BE2C (cell line): ENCODE results near the gene UTY.

Experiments
- DNase-seq: peaks from one replicate; pipeline ENCODE4 v3.0.0-alpha.2; 2020
- H3K27me3 ChIP-seq: fragments of 250-450 bp; sonication (Bioruptor Pico); 2 replicates; pipeline ENCODE4 v1.5.1; 2020; ENCODE audit warnings: mild to moderate bottlenecking
- H3K36me3 ChIP-seq: fragments of 250-450 bp; sonication (Bioruptor Pico); 2 replicates; pipeline ENCODE4 v1.5.1; 2020; ENCODE audit warnings: mild to moderate bottlenecking
- H3K4me1 ChIP-seq: fragments of 250-450 bp; sonication (Bioruptor Pico); 2 replicates; pipeline ENCODE4 v1.5.1; 2020
- H3K4me3 ChIP-seq: 2 replicates; pipeline ENCODE4 v1.5.1; 2011; ENCODE audit warnings: low read depth, low read length
- H3K9me3 ChIP-seq: fragments of 250-450 bp; sonication (Bioruptor Pico); 2 replicates; pipeline ENCODE4 v1.5.1; 2020
- TF ChIP-seq, protein P1 (sequence below): IDR thresholded peaks from 2 replicates; pipeline ENCODE4 v1.5.1; 2012; ENCODE audit warnings: mild to moderate bottlenecking, low read depth, low read length

The UTY gene

DNA sequence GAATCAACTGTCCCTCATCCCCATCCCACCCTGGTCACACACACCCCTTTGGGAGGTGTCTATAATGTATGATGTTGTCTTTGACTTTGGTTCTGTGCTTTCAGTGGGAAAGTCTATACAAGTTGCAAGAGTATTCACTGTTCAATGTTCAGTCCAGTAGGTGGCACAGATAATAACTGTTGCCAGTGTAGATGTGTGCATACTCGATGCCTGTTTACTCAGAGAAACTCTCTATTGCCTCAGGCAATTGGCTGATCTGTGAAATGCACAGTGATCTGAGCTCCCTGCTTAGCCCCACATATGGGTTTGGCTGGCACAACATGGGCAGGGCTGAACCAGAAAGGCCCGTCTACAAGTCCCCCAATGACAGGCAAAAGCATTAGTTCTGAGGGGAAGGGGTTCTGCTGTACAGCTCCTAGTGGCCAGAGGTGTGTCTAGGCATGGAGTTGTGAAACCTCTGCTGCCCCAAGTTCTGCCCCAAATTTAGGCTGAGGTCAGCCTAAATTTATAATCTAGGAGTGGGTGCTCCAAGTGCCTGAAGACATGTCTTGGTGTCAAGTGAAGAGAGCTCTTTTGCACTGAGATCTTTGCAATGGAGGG, 252.4 kb downstream of the UTY start:
- Histone ChIP-seq H3K36me3 (no peaks in the 10 kb centered on the region), H3K9me3 (no peaks in the 10 kb centered on the region), H3K4me1 (no peaks in the 10 kb centered on the region), H3K4me3 (no peak overlapping the region), H3K27me3 (no peaks in the 10 kb centered on the region)
- TF ChIP-seq, protein P1, sequence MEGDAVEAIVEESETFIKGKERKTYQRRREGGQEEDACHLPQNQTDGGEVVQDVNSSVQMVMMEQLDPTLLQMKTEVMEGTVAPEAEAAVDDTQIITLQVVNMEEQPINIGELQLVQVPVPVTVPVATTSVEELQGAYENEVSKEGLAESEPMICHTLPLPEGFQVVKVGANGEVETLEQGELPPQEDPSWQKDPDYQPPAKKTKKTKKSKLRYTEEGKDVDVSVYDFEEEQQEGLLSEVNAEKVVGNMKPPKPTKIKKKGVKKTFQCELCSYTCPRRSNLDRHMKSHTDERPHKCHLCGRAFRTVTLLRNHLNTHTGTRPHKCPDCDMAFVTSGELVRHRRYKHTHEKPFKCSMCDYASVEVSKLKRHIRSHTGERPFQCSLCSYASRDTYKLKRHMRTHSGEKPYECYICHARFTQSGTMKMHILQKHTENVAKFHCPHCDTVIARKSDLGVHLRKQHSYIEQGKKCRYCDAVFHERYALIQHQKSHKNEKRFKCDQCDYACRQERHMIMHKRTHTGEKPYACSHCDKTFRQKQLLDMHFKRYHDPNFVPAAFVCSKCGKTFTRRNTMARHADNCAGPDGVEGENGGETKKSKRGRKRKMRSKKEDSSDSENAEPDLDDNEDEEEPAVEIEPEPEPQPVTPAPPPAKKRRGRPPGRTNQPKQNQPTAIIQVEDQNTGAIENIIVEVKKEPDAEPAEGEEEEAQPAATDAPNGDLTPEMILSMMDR = no peak
- no peak for DNase-seq

DNA sequence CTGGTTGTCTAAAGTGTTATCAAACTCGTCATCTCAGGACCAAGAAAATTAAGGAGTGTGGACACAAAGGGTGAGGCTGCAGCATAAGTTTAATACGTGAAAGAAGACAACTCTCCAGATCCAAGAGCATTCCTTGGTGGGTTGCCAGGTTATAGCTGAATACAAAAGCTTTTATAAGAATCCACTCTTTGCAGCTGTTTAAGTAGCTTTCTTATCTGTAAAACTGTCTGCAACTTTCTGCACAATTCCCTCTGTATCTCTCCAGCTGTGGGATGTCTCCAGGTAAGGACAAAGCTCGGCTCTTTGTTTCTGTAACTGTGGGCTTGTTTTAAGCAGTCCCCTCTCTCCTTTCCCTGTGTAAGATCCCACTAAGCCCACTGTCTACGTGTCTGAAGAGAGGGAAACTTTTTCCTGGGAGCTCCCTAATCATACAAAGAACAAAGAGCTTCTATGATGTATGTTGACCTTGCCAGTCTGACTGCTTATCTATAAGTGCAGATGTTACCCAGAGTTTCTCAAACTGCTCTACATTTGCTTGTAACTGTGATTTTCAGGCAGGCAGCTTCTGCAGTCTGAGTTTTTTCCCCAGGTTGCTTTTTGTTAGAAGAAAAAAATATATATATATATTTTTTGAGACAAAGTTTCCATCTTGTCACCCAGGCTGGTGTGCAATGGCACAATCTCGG, 268.7 kb downstream of the UTY start:
- DNase-seq = no peak
- no peaks in the 10 kb centered on the region for H3K9me3 ChIP-seq
- no peak overlapping the region for H3K4me3 ChIP-seq
- no peaks in the 10 kb centered on the region for H3K27me3 ChIP-seq
- no peaks in the 10 kb centered on the region for H3K4me1 ChIP-seq
- TF ChIP-seq, protein P1 = no peak
- no peaks in the 10 kb centered on the region for H3K36me3 ChIP-seq

DNA sequence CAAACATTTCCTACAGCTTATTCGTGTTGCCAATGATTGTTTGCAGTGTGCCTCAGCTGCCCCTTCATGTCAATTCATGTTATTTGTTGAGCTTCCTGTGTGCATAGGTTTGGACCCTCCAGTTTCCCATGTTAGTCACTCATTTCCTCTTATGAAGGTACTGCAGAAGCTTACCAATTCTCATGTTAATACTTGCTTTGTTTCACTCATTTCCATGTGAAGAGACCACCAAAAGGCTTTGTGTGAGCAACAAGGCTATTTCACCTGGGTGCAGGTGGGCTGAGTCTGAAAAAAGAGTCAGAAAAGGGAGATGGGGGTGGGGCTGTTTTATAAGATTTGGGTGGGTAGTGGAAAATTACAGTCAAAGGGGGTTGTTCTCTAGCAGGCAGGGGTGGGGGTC, 274.6 kb downstream of the UTY start:
- Histone ChIP-seq H3K27me3 (no peaks in the 10 kb centered on the region), H3K4me1 (no peaks in the 10 kb centered on the region), H3K9me3 (no peaks in the 10 kb centered on the region), H3K36me3 (no peaks in the 10 kb centered on the region), H3K4me3 (no peak overlapping the region)
- no peak for DNase-seq
- TF ChIP-seq, protein P1 = no peak
